ENCODE data around the gene NPB. TPM values are rescaled to one million over a fixed set of nuclear protein-coding genes. Genes with fewer than 3 reads are reported as not detected.

NPB gene
- total and polyA plus RNA-seq, 2 of the 8 experiments (the other 6 are each of a cell fraction or from before 2014, with no cell fraction given): 1.5 to 2.5 TPM

- CTCF ChIA-PET (ENCODE audit: partially characterized antibody): interaction anchor here (0.7 to 1.9 kb wide), 5 partner anchors 56 to 167 kb away, joined by 3 to 4 read pairs (median 3); no protein-coding TSS in a partner anchor
- POLR2A ChIA-PET (ENCODE audit: partially characterized antibody): interaction anchor here (0.6 to 3.4 kb wide), 12 partner anchors 9 to 304 kb away, joined by 3 to 18 read pairs (median 4); partner anchors contain the start of genes CCDC137, MCRIP1 and OXLD1
- 82% methylated on average over 6 of the region's 6 CpGs; no CpG with 5 or more reads in 1 of the 2 experiments for WGBS, 2 experiments (ENCODE audit: extremely low coverage in 1 of 2, insufficient coverage in 1 of 2, insufficient read length in 1 of 2, insufficient replicate concordance in 2 of 2, low coverage in 1 of 2, low lambda C conversion rate in 2 of 2, missing lambda C conversion rate in 1 of 2)
- TF ChIP-seq RNF2 (IDR thresholded peaks at IDR 0.05; ENCODE audit: borderline replicate concordance, low read depth, low read length, missing control alignments, poor library complexity, severe bottlenecking) (no peak), SIX5 (IDR thresholded peaks at IDR 0.05; ENCODE audit: low read depth, low read length) (no peak), GABPA (IDR thresholded peaks at IDR 0.05; ENCODE audit: borderline replicate concordance, insufficient read depth, low read length) (no peak), NRF1 (IDR thresholded peaks at IDR 0.05; ENCODE audit: low read depth, low read length) (no peak), TCF12 (IDR thresholded peaks at IDR 0.05; ENCODE audit: low read depth, low read length) (no peak), TAF7 (optimal IDR thresholded peaks at IDR 0.05; ENCODE audit: borderline replicate concordance, low read depth, low read length) (no peak), JUND (IDR thresholded peaks at IDR 0.05; ENCODE audit: low read length) (no peak), SRF (IDR thresholded peaks at IDR 0.05; ENCODE audit: low read depth, low read length) (no peak), EZH2 (IDR thresholded peaks at IDR 0.05; ENCODE audit: low read depth, low read length, severe bottlenecking) (no peak), CBX8 (IDR thresholded peaks at IDR 0.05; ENCODE audit: borderline replicate concordance, low read depth, low read length) (no peak), BRCA1 (IDR thresholded peaks at IDR 0.05; ENCODE audit: low read depth, low read length) (no peak), SAP30 (IDR thresholded peaks at IDR 0.05; ENCODE audit: insufficient read depth, insufficient replicate concordance, low read length) (no peak)
Measured at GRCh38 chr17:81863123-81863675, 38.8 kb upstream of the NPB start.

More at GRCh38 chr17:81863123-81863675, 38.8 kb upstream of the NPB start:
- no peaks in the 10 kb centered on the region for H3K9me3 ChIP-seq (ENCODE audit: insufficient read depth in 2 of 2, low read depth in 1 of 2, low read length in 1 of 2)
- H2BK20ac ChIP-seq (ENCODE audit: low read length): no peak overlapping the region
- H3K18ac ChIP-seq (ENCODE audit: extremely low read depth, low read length): no peak overlapping the region
- peaks cover 13 to 39% of the 10 kb centered on the region in 2 experiments for H4K20me1 ChIP-seq (replicated peaks in 1 of 2; ENCODE audit: control insufficient read depth in 1 of 2, insufficient read depth in 2 of 2, low read length in 2 of 2)
- no peak overlapping the region for H3K27ac ChIP-seq (ENCODE audit: low read depth, low read length)
- H2AFZ ChIP-seq (ENCODE audit: low read length): no peak overlapping the region
- H2BK120ac ChIP-seq (replicated peaks; ENCODE audit: low read depth, low read length): no peak overlapping the region
- no peak overlapping the region for H2BK5ac ChIP-seq (ENCODE audit: low read depth, low read length)
- DNase-seq (ENCODE audit: low read depth in 1 of 2, low spot score in 2 of 2): no peak
- H3K79me1 ChIP-seq (ENCODE audit: low read depth, low read length): peaks cover 11% of the 10 kb centered on the region
- no peak overlapping the region for H3K23ac ChIP-seq (ENCODE audit: insufficient read length)
- H3K9ac ChIP-seq (replicated peaks in 1 of 4; ENCODE audit: extremely low read depth in 1 of 4, low read depth in 3 of 4, low read length in 3 of 4): no peak overlapping the region
- no peaks in the 10 kb centered on the region for H3K27me3 ChIP-seq (replicated peaks in 1 of 4; ENCODE audit: control insufficient read depth in 3 of 4, extremely low read depth in 1 of 4, insufficient read depth in 3 of 4, low read length in 3 of 4)
- H3K4me1 ChIP-seq (replicated peaks in 1 of 4; ENCODE audit: control insufficient read depth in 3 of 4, insufficient read depth in 4 of 4, low read length in 3 of 4): peaks cover 0 to 19% (median 12%) of the 10 kb centered on the region in 4 experiments; a peak in 6 of 7 replicates
- no peak overlapping the region for H3K14ac ChIP-seq (ENCODE audit: insufficient read length)
- H3K4me3 ChIP-seq (ENCODE audit: extremely low read depth in 1 of 4, insufficient read depth in 2 of 4, low read depth in 3 of 4, low read length in 4 of 4): no peak overlapping the region
- no peak overlapping the region for H4K5ac ChIP-seq (ENCODE audit: insufficient read length, low read depth, low read length)
- FAIRE-seq: no peak
- peaks cover 5 to 28% (median 9%) of the 10 kb centered on the region in 4 experiments; a peak in 6 of 8 replicates for H3K36me3 ChIP-seq (ENCODE audit: control insufficient read depth in 2 of 4, insufficient read depth in 4 of 4, low read length in 3 of 4)
- H4K8ac ChIP-seq (ENCODE audit: extremely low read depth, insufficient read depth, low read length): peak overlapping the region; percentile 22; the same call in 1 of the 2 replicates
- no peak overlapping the region for H3K56ac ChIP-seq (replicated peaks; ENCODE audit: insufficient read length, low read depth, low read length)
- no peak overlapping the region; the same call in 1 of the 2 replicates for H2BK15ac ChIP-seq (ENCODE audit: low read length)
- peaks cover 8% of the 10 kb centered on the region for H3K23me2 ChIP-seq (ENCODE audit: low read depth, low read length)
- no peak overlapping the region for H3K4ac ChIP-seq (replicated peaks; ENCODE audit: insufficient read length, low read depth, low read length)
- no peak overlapping the region; a peak in 1 of 4 replicates for H3K4me2 ChIP-seq (ENCODE audit: insufficient read depth in 1 of 2, low read depth in 2 of 2, low read length in 2 of 2)
- no peak overlapping the region for H2AK5ac ChIP-seq (ENCODE audit: low read depth, low read length)
- no peak overlapping the region for H2BK12ac ChIP-seq (ENCODE audit: low read depth, low read length)
- H4K91ac ChIP-seq (replicated peaks; ENCODE audit: insufficient read length, low read length): no peak overlapping the region
- peaks cover 13 to 47% of the 10 kb centered on the region in 2 experiments for H3K79me2 ChIP-seq (ENCODE audit: control insufficient read depth in 1 of 2, insufficient read depth in 2 of 2, low read length in 2 of 2)
